Measurements from ENCODE around the gene PSD2.

DNA sequence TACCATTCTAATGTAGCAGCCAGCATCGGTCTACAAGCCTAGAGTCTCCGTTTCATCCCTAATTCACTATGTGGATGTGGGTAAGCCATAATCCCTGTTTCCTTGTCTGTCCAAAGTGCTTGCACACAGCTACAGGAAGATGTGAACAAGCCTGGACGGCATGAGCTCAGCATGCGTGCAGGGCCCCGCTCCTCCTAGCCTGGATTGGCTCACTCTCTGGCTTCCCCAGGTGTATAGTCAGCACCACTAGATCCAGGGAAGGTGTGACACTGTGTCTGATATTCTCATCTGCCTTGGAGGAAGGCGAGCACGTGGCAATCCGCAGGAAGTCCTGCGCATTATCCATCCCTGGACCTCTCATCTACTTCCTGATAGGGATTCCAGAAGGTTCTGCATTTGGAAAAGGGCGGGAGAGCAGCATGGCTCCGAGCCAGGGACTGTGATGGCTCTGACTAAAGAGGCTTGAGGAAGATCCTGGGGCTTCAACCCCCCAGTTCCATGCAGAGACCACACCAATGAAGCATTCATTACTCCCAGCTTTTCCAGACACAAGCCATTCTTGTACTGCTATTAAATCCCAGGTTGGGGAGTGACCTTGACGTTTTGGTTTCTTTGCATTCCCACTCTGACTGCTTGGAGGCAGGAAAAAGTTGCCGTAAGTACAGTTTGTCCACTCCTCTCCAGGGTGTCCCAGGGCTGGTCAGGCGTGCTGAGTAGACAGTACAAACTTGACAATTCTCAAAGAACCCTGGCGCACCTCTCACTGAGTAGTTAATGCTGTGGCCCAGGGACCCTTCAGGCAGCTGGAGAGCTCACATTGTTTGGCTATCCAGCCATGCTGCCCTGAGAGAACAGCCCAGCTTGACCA is 65.6 kb downstream of the PSD2 start:
- TF ChIP-seq EZH2 (IDR thresholded peaks at IDR 0.05), result no peak
- no peak for TF ChIP-seq POLR2AphosphoS5 (IDR thresholded peaks at IDR 0.05; ENCODE audit: borderline replicate concordance, low read depth, low read length)
- no peak for TF ChIP-seq FOXP2 (optimal IDR thresholded peaks at IDR 0.05; ENCODE audit: control extremely low read depth, extremely low read length, insufficient read depth)

All from SK-N-MC (cell line).